Endothelial cell of umbilical vein (primary cell): ENCODE results near the gene ATP13A3. TPM values are rescaled to one million over a fixed set of nuclear protein-coding genes. Genes with fewer than 3 reads are reported as not detected.

Experiments used
- BruUV-seq: library from RNA; stranded (reverse); fragments of 400-500 nt; replicated peaks from 2 replicates; lab custom pipeline; 2021; lab: Mats Ljungman, UMichigan
- CTCF ChIA-PET: fragments of 300-600, 350-600 bp; sonication (Branson Sonifier 250); formaldehyde crosslinking; loops from one replicate; lab custom pipeline; 2021; ENCODE audit warnings: antibody characterized with exemption, inconsistent platforms; lab: Charles Lee
- POLR2A ChIA-PET: fragments of 300-600, 350-600 bp; sonication (Branson Sonifier 250); formaldehyde crosslinking; loops from one replicate; lab custom pipeline; 2021; ENCODE audit warnings: antibody characterized with exemption, inconsistent platforms; lab: Charles Lee
- DNase-seq: peaks from one replicate; pipeline ENCODE4 v3.0.0-alpha.2; 2011; ENCODE audit warnings: low read depth, low spot score
- FAIRE-seq: peaks from 2 replicates; lab custom pipeline; 2011; peaks lifted over from hg19 to GRCh38; lab: Jason Lieb, UNC
- H2AFZ ChIP-seq: 2 replicates; pipeline ENCODE4 v1.6.0; 2012; ENCODE audit warnings: low read depth, low read length, control low read depth, inconsistent platforms
- H3K27ac ChIP-seq: 2 replicates; pipeline ENCODE4 v1.5.1; 2011; ENCODE audit warnings: low read depth, mild to moderate bottlenecking, control low read depth, low read length, moderate library complexity; ENCODE audit not compliant: insufficient read depth
- H3K27me3 ChIP-seq, 2 experiments: 2 replicates each; pipeline versions ENCODE4 v1.6.0 to v1.6.1; 2011; ENCODE audit warnings: low read length in 2 of 2, mixed read lengths in 1 of 2; ENCODE audit not compliant: control insufficient read depth in 2 of 2, insufficient read depth in 2 of 2
- H3K36me3 ChIP-seq, 2 experiments: 2 replicates in 1 of 2; 3 replicates in 1 of 2; pipeline ENCODE4 v1.5.1; 2011; ENCODE audit warnings: low read length in 2 of 2, mild to moderate bottlenecking in 1 of 2, moderate library complexity in 1 of 2; ENCODE audit not compliant: control insufficient read depth in 2 of 2, insufficient read depth in 2 of 2; ENCODE audit errors: extremely low read depth in 1 of 2
- H3K4me1 ChIP-seq: 3 replicates; pipeline ENCODE4 v1.5.1; 2011; ENCODE audit warnings: mild to moderate bottlenecking, low read length; ENCODE audit not compliant: control insufficient read depth, insufficient read depth; ENCODE audit errors: extremely low read depth
- H3K4me2 ChIP-seq: 2 replicates; pipeline ENCODE4 v1.6.1; 2011; ENCODE audit warnings: low read length, control low read depth, mixed read lengths; ENCODE audit not compliant: insufficient read depth
- H3K4me3 ChIP-seq, 3 experiments: fragments of 200-600 bp in 1 of 3; sonication (generic), shearing (Covaris generic) in 1 of 3; replicated peaks in 1 of 3; 2 replicates each; pipeline ENCODE4 v1.5.1; 2011 to 2016; ENCODE audit warnings: control low read depth in 3 of 3, low read length in 3 of 3, mild to moderate bottlenecking in 2 of 3, inconsistent platforms in 1 of 3, low read depth in 1 of 3, moderate library complexity in 1 of 3; ENCODE audit not compliant: insufficient read depth in 1 of 3
- H3K79me2 ChIP-seq: 2 replicates; pipeline ENCODE4 v1.6.0; 2012; ENCODE audit warnings: low read length, inconsistent platforms; ENCODE audit not compliant: control insufficient read depth, insufficient read depth
- H3K9ac ChIP-seq: replicated peaks from 2 replicates; pipeline ENCODE3; 2011; ENCODE audit warnings: low read length, control low read depth; ENCODE audit not compliant: insufficient read depth; ENCODE audit errors: extremely low read depth
- H3K9me1 ChIP-seq: replicated peaks from 3 replicates; pipeline ENCODE4 v1.6.0; 2011; ENCODE audit warnings: mild to moderate bottlenecking, low read length; ENCODE audit not compliant: control insufficient read depth, insufficient read depth; ENCODE audit errors: extremely low read depth
- H3K9me3 ChIP-seq: replicated peaks from 2 replicates; pipeline ENCODE4 v1.5.1; 2012; ENCODE audit warnings: low read length, inconsistent platforms; ENCODE audit not compliant: control insufficient read depth, insufficient read depth
- H4K20me1 ChIP-seq: replicated peaks from 2 replicates; pipeline ENCODE3; 2011; ENCODE audit warnings: mild to moderate bottlenecking, low read length; ENCODE audit not compliant: control insufficient read depth, insufficient read depth; ENCODE audit errors: extremely low read depth
- CTCF ChIP-seq, 2 donors: IDR thresholded peaks; 1 replicate in 1 of 2; 2 replicates in 1 of 2; pipeline ENCODE4 v1.5.1; 2011; ENCODE audit warnings: low read length in 2 of 2, mild to moderate bottlenecking in 2 of 2, moderate library complexity in 2 of 2, control low read depth in 1 of 2, inconsistent platforms in 1 of 2, low read depth in 1 of 2; ENCODE audit not compliant: insufficient read depth in 1 of 2; ENCODE audit errors: extremely low read depth in 1 of 2
- EZH2 ChIP-seq: IDR thresholded peaks from 2 replicates; pipeline ENCODE4 v1.6.1; 2012; ENCODE audit warnings: borderline replicate concordance, low read depth, mild to moderate bottlenecking, moderate library complexity, low read length, inconsistent platforms; ENCODE audit not compliant: severe bottlenecking
- FOS ChIP-seq: IDR thresholded peaks from 2 replicates; pipeline ENCODE4 v1.6.1; 2011; ENCODE audit warnings: mild to moderate bottlenecking, low read length, moderate library complexity, borderline replicate concordance; ENCODE audit not compliant: insufficient read depth
- GATA2 ChIP-seq: IDR thresholded peaks from 2 replicates; pipeline ENCODE4 v1.7.0; 2011; ENCODE audit warnings: low read depth, mild to moderate bottlenecking, moderate library complexity, mixed read lengths, low read length; ENCODE audit not compliant: insufficient read length, insufficient read depth
- MAX ChIP-seq: IDR thresholded peaks from 2 replicates; pipeline ENCODE4 v1.6.1; 2011; ENCODE audit not compliant: insufficient read depth, insufficient read length
- MYC ChIP-seq: IDR thresholded peaks from one replicate; pipeline ENCODE4 v1.6.1; 2011; ENCODE audit warnings: mild to moderate bottlenecking, low read depth, low read length
- POLR2A ChIP-seq: IDR thresholded peaks from 2 replicates; pipeline ENCODE4 v1.6.1; 2012; ENCODE audit warnings: low read depth, mild to moderate bottlenecking, control low read depth, low read length
- POLR2AphosphoS5 ChIP-seq: IDR thresholded peaks from 2 replicates; pipeline ENCODE4 v1.6.1; 2012; ENCODE audit warnings: low read depth, mild to moderate bottlenecking, control low read depth, low read length, moderate library complexity; ENCODE audit not compliant: insufficient read depth
- dilution Hi-C: fragments of 300-500 bp; cut with MboI; formaldehyde crosslinking; loops from one replicate; pipeline ENCODE4 v1.15.0; 2019; ENCODE audit warnings: low sequenced_read_pairs; ENCODE audit not compliant: extremely low pct_ligation_motif_present
- intact Hi-C: fragments of 100-400 bp; cut with micrococcal nuclease; formaldehyde crosslinking; loops from one replicate; pipeline ENCODE4 v1.10.0; 2022
- polyA plus RNA-seq, 4 experiments: library from polyadenylated mRNA; depleted of rRNA in 3 of 4; stranded (reverse) in 3 of 4; unstranded in 1 of 4; fragments of >200 nt; gene quantifications; 2 replicates each; pipeline versions ENCODE4 v1.2.1 to v1.2.3, GENCODE V29; 2011 to 2012; ENCODE audit warnings: missing spikeins in 1 of 4
- total RNA-seq: library from RNA; stranded (reverse); gene quantifications from 2 replicates; pipeline ENCODE4 v1.2.3, GENCODE V29; 2021

Gene ATP13A3
- total and polyA plus RNA-seq, 2 donors (not counting 3 experiments of a cell fraction or from before 2014, with no cell fraction given), result 12.0 to 59.0 TPM

- TF ChIP-seq GATA2, result no peak
- no peak for TF ChIP-seq FOS
- TF ChIP-seq EZH2, result no peak
- TF ChIP-seq MYC, result no peak
- no peak for TF ChIP-seq POLR2AphosphoS5
- TF ChIP-seq MAX, result no peak
- no peak for TF ChIP-seq CTCF (IDR thresholded peaks at IDR 0.05; ENCODE audit: extremely low read depth in 1 of 2, insufficient read depth in 1 of 2, low read depth in 1 of 2, low read length in 2 of 2)
- TF ChIP-seq POLR2A, result no peak
- CTCF ChIA-PET, result interaction anchor here (1.4 to 2.7 kb wide), 4 partner anchors 8 to 148 kb away, joined by 3 to 12 read pairs (median 8); no protein-coding TSS in a partner anchor
- no peak overlapping the region for H2AFZ ChIP-seq
- no peaks in the 10 kb centered on the region for H3K4me1 ChIP-seq
- no peaks in the 10 kb centered on the region for H3K27me3 ChIP-seq
- H3K27ac ChIP-seq, result no peak overlapping the region
- POLR2A ChIA-PET, result no interaction called here
- no peak for DNase-seq
- dilution Hi-C loops (no loop called here), intact Hi-C loops (no loop called here)
- H3K9me1 ChIP-seq, result no peaks in the 10 kb centered on the region
- no peaks in the 10 kb centered on the region for H3K79me2 ChIP-seq
- no peak overlapping the region for H3K4me2 ChIP-seq
- H3K9me3 ChIP-seq, result no peaks in the 10 kb centered on the region
- no peaks in the 10 kb centered on the region for H4K20me1 ChIP-seq
- H3K4me3 ChIP-seq, result no peak overlapping the region
- no peak for FAIRE-seq
- no TSS peak for BruUV-seq
- H3K36me3 ChIP-seq, result peaks cover 7 to 15% of the 10 kb centered on the region in 2 experiments
- H3K9ac ChIP-seq, result no peak overlapping the region
Measured at GRCh38 chr3:194446172-194446571, 40.6 kb downstream of the ATP13A3 start.
